Coronary artery (tissue), 2 donors: ENCODE results near the gene MMP21.

Experiments
- DNase-seq: peaks from one replicate; pipeline ENCODE4 v3.0.0-alpha.2; 2017; ENCODE audit warnings: low spot score
- H3K27ac ChIP-seq, 2 donors: fragments of 200-600 bp; sonication (generic); one replicate each; pipeline ENCODE4 v1.5.1; 2016 to 2019
- H3K4me3 ChIP-seq: fragments of 200-600 bp; sonication (generic); 2 replicates; pipeline ENCODE4 v1.5.1; 2016; ENCODE audit warnings: mild to moderate bottlenecking, moderate library complexity
- CTCF ChIP-seq: fragments of 200-600 bp; sonication (generic); IDR thresholded peaks from one replicate; pipeline ENCODE4 v1.5.1; 2019; ENCODE audit warnings: antibody characterized with exemption

Gene MMP21

GRCh38 chr10:125756196-125756595, 19.4 kb downstream of the MMP21 start:
- no peak overlapping the region for H3K4me3 ChIP-seq
- DNase-seq = no peak
- TF ChIP-seq CTCF = no peak
- H3K27ac ChIP-seq = no peak overlapping the region

GRCh38 chr10:125747417-125747816, 28.2 kb downstream of the MMP21 start:
- no peak for DNase-seq
- no peak for TF ChIP-seq CTCF
- no peak overlapping the region for H3K4me3 ChIP-seq
- H3K27ac ChIP-seq = no peak overlapping the region

GRCh38 chr10:125744909-125745308, 30.7 kb downstream of the MMP21 start:
- no peak for TF ChIP-seq CTCF
- Histone ChIP-seq H3K4me3 (no peak overlapping the region), H3K27ac (no peak overlapping the region)
- DNase-seq = no peak

DNA sequence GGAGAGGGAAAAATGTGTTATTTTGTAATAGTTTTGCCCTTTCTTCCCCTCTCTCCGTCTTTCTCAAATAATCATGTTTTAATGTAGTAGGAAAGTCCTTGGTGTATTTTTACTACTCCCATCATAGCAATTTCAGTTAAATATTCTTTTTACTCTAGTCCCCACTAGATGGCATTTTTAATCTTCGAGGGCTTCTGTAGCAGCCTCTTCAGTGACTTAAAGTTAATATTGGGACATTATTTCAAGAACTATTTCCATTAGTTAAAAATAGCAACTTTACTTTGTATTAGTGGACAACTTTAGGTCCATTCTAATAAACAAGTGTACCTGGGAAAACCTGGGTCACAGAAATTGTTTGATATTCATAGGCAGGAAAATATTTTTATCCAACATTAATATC, 33.2 kb downstream of the MMP21 start:
- no peak overlapping the region for H3K4me3 ChIP-seq
- no peak for TF ChIP-seq CTCF
- no peak overlapping the region for H3K27ac ChIP-seq
- DNase-seq = no peak

DNA sequence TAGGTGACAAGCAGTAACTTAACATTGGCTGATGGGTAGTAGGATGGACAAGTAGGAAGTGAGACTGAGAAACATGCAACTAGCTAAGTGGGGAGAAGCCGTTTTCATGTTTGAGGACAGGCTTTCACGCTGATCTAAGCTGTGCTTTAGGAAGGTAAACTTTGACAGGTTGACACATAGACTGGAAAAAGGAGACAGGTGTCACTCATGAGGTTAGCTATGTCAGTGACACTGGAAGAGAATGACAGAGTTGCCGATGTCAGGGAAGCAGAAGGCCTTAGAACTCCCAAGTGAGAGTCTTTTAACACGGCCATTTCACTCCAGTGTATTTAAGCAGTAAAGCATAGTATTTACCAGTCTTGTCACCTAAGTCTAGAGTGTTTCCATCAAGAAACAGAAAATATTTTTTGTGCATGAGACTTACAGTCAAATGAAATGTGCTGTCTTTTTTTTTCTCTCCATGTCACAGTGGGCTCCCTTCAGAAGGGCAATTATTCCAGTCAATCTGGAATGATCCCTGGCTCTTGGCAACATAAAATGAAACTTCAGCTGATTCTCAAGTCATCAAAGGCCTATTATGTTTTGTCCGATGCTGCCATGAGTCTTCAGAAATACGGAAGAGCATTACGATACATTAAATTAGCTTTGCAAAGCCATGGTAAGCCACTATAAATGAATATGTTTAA, 35.5 kb downstream of the MMP21 start:
- no peak overlapping the region for H3K27ac ChIP-seq
- TF ChIP-seq CTCF = no peak
- H3K4me3 ChIP-seq = no peak overlapping the region
- DNase-seq = no peak

- no peak for DNase-seq
- TF ChIP-seq CTCF = no peak
- no peak overlapping the region for H3K4me3 ChIP-seq
- H3K27ac ChIP-seq = no peak overlapping the region
Observed at GRCh38 chr10:125738206-125738605, 37.4 kb downstream of the MMP21 start.

GRCh38 chr10:125734823-125735222, 40.8 kb downstream of the MMP21 start:
- no peak for DNase-seq
- no peak for TF ChIP-seq CTCF
- Histone ChIP-seq H3K4me3 (no peak overlapping the region), H3K27ac (no peak overlapping the region)
